NCI-H2227 (cell line): ENCODE measurements around the gene FMN2.

Experiments
- DNase-seq: peaks from one replicate; lab custom pipeline; 2025; ENCODE audit not compliant: unreplicated experiment; lab: John Stamatoyannopoulos, UW

The FMN2 gene

DNA sequence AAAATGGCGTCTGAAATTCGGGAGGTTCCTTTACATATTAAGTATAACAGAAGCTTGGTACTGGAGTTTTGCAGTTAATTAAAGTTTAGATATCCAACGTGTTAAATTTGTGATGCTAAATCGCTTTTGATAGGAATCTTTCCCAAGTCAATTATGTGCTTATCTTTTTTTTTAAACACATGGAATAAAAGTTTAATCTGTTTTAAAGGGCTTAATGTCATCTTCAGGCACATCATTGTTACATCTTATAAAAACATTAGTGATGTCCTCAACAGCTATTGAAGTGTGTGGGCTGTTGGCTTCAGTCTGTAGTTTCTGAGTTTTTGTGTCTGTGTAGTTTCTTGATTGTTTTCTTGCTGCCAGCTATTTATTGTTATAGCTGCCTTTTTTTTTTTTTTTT is 5.3 kb downstream of the FMN2 start:
- no peak for DNase-seq

DNA sequence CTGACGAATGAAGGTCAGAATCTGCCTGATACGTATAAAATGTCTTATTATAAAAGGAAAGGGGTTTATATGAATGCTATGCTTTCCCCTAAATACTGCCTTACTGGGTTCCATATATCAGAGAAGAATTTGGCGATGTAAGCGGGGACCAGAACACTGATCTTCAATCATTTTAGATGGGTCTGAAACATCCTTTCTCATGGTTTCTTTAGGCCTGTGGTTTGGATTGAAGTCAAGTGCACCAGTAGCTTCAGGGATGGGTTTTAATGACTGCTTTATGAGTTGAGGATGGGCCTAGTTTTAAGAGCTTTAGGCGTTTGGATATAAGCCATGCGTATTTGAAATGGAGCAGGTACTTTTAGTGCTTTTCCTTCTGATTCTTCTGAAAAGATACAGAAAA is 6.9 kb downstream of the FMN2 start:
- DNase-seq, result no peak

DNA sequence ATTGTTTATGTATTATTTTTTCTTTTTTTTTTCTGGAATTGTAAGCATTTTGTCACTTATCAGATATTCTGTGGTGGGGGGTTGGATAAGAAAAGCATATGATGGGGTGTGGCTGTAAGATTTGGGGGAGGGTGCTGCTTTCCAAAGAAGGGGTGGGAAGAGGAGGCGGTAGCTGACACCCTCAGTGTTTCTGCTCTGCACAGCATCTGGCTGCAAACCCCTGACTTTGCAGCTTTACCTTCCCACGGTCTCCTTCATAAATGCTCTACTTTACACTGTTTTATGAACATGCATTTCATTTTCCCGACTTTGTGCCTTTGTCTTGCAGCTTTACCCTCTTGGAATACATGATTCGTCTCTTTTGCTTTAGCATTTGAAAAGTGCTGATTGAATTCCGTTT is 7.6 kb downstream of the FMN2 start:
- no peak for DNase-seq

DNA sequence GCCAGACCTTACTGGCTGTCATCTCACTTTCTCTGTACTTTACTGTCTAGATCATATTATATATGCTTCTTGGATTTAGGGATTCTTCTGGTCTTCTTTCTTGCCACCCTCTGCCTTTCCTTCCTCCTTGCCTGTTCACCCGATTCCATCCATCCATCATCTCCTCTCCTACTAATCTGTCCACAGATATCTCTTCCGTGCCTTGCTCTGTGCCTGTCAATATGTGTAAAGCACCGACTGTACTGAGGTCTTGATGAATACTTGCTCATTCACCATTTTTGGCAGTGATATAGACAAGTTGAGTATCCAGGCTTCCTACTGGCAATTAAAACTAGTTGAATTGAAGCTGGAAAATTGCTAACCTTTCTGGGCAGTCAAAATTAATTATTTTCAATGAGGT is 8.1 kb downstream of the FMN2 start:
- DNase-seq, result no peak

DNA sequence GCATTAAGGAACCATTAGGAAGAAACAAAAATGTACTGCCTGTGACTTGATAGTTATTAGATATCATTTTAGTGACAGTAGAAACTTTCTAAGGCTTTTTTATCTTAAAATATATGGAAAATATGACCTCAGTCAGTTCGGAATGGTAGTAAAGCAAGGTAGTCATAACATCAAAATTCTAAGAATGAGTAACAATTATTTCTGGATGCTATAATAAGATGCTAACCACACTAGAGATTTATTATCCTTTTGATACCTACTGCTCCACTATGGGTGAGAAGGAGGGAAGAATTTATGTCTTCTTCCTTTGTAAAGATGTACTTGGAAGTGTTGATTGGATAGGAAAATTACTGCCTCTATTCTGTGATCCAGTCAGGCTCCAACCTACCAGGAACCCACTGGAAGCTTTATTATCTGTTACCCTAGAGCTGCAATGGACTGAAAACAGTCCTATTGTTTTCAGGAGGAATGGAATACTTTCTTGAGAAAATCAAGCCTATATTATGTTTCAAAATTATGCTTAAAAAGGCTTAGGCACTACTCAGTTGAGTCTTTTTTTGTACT is 8.8 kb downstream of the FMN2 start:
- no peak for DNase-seq

DNA sequence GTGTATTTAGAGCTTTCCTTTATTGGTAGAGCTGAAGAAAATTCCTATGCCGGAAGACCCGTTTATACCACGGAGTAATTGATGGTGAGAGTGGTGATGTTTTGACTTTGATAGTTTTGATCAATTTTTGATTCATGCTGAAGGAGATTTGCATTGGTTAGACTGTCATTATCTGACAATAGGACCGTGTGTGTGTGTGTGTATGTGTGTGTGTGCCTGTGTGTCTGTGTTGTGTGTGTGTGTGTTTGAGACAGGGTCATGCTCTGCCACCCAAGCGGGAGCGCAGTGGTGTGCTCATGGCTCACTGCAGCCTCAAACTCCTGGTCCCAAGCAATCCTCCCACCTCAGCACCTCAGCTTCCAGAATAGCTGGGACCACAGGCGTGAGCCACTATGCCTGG is 9.6 kb downstream of the FMN2 start:
- DNase-seq, result no peak

DNA sequence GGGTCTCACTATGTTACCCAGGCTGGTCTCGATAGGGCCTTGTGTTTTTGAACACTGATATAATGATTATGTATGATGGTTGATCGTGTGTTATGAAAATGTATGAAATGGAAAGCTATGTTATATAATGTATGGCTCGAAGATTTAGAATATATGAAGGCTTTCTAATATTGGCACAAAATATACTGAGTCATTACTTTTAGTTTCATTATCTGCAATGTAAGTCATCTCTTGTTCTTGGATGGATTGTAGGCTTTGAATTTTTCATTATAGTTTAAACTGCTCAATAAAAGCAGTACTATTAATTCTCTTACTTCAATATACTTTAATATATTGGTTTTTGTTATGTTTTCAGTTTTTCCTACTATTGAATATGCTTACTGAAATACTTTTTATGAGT is 10.1 kb downstream of the FMN2 start:
- no peak for DNase-seq

DNA sequence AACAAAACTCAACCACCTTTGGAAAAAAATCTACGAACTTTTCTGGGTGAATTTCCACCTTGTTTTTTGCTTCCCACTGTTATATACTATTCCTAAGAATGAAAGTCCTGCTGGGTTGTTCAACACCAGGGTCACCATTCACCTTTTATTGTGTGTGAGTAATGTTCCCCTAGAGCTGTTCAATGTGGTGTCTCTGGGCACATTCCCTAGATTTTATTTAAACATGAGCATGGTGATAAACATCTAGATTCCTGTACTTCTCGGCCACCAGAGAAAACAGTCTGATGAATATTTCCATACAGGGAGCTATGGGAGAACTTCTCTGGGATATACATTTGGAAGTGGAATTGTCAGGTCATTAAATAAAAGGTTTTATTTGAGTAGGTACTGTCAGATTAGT is 13.0 kb downstream of the FMN2 start:
- no peak for DNase-seq

DNA sequence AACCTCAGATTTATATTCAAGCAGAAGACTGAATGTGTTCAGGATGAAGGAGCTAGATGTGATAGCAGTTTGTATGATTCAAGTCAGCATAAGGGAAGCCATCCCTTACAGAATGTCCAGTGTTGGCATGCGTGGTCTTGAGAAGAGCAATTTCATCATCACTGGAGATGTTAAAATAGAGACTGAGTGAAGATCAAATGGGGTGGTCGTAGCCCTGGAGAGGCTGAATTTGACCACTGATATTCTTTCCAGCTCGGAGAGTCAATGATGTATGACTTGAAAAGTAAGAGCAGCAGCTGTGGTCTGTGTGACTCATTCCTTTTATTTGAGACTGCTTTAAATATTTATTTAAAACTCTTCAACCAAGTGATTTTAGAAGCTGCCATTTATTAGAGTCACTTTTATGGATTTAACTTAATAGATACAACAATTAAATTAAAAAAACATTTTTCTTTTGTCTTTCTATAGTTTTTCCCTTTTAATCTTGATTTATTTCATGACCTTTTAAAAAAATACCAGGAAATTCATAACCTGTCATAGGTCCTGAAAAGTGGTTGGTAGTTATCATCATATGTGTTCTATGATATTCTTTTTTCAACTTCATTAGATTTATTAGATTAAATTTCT is 15.5 kb downstream of the FMN2 start:
- no peak for DNase-seq

DNA sequence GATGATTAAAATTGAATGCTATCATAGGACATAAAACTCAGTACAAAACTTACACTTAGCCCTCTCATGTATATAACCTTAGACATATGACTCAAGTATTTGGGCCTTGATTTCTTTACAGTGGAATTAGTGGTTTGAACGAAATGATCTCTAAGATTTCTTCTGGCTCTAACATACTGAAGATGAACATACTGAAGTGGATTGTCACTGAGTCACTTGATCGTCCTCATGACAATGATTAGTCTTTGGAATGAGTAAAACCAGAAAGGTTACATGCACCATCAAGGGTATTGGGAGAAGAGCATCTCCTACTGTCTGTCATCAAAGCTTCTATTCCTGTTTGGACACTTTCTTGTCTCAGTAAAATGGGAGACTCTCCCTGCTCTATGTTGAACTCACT is 17.4 kb downstream of the FMN2 start:
- no peak for DNase-seq

DNA sequence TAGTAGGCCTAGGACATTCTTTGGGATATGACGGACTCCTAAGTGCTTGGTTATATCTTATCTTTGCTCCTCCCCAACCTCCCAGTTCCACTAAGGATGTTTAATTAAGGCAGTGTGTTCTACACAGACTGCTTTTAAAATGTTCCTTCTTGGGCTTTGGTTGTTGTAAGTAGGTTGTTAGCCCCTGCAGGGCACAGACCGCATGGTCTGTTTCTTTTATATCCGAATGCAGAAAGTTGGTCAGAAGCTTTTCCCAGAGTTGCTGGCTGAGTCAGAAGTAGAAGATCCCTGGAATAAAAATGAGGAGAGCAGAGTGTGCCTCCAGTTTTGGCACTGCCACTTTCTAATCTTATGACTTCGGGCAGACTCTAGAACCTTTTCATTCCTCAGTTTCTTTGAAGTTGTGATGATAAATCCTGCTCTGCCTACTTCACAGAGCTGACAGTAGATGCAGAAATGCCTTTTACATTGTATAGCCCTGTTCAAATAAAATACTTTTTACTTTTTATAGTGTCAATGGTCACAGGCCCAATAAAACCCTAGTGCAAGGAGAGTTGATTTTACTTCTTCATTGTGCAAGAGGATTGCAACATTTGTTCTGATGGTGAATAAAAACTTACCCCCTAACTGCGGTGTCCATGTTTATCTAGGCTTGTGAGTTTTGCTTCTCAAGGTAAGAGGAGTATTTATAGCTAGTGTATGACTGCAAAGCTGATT is 18.4 kb downstream of the FMN2 start:
- no peak for DNase-seq

DNA sequence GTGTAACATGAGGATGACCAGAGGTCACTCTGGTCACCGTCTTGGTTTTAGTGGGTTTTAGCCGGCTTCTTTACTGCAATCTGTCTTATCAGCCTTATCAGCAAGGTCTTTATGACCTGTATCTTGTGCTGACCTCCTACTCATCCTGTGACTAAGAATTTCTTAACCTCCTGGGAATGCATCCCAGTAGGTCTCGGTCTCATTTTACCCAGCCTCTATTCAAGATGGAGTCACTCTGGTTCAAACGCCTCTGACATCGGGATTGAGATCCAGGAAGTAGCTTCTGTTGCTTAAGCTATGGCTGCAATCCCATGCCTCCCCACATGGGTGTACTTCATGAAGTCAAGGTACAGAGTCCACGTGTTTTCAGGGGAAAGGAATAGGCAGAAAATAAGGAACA is 19.9 kb downstream of the FMN2 start:
- no peak for DNase-seq

DNA sequence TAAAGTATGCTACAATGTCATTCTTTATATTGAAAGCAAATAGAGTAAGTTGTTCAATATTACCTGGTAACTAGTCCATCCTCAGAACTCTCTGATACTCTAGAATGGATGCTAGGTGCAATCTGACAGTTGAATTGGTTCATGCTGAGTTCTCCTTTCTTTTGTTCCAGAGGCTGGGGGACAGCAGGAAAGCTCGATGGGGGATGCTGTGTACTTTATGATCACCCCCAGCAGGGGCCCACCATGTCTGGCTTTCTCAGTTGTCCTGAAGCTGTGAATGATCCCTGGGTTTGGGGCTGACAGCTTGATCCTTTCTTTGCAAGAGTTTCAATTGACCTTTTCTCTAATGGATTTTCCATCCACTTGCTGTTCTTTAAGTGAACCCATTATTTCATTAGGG is 22.5 kb downstream of the FMN2 start:
- peak; percentile 8 for DNase-seq

DNA sequence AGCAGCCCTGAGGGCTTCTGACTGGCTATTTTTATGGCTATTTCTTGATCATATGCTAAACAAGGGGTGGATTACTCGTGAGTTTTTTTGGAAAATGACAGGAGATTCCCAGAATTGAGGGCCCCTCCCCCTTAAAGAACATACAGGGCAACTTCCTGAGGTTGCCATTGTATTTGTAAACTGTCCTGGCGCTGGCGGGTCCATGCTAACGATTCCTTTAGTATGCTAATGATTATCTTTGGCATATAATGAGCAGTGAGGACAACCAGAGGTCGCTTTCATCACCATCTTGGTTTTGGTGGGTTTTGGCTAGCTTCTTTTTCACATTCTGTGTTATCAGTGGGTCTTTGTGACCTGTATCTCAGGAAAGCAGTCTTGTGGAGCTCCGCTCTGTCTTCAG is 24.1 kb downstream of the FMN2 start:
- no peak for DNase-seq

DNA sequence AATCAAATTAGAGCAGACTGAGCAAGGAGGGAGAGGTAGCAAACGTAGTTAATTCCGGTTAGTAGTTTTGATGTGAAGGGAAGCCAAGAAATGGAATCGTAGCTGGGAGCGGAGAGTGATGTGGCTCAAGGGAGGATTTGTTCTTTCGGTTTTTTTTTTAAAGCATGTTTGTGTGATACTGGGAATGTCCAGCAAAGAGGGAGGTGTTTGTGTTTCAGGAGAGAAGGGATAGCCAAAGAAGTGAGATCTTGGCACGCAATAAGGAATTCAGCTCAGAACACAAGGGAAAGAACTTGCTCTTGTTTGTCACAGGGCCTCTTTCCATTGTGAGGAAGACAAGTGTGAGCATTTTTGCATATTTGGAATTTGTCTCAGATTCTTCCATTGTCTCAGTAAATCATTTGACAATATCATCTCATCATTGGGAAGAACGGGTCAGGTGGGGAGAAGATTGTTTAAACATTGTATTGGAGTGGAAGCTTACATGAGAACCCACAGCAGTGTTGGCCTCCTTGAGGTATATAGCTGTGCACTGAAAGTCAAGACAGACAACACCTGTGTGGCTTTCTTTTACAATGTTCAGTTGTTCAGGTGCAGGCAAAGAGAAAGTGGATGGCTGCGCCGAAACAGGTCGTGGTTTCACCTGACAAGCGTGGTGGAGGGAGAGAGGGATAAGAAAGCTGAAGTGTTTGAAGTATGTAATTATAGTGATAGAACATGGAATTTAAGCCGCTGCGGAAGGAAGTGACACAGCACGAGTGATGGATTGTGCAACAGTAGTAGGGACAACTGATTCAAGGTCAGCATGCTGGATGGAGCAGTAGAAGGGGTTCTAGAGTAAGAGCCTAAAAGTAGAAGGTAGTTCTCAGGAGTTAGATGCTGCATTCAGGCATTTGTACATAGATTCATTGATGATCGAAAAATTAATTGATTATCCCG is 25.4 kb downstream of the FMN2 start:
- peak; percentile 55 for DNase-seq

DNA sequence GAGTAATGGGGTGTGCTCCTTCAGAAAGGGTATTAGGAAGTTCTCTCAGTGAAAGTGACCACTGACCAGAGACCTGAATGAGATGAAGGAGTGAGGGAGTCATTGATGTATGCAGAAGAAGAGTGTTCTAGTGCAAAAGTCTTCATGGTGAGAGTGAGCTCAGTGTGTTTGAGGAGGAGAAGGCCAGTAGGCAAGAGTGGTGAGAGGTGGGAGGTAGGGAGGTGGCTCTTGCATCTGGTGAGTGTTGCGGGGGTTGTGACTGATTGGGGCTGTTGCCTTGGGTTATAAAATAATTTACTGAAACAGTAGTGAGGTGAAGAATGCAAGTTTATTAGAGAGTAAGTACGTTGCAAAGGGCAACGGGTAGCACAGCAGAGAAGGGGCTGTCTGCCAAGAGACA is 26.2 kb downstream of the FMN2 start:
- DNase-seq, result no peak

DNA sequence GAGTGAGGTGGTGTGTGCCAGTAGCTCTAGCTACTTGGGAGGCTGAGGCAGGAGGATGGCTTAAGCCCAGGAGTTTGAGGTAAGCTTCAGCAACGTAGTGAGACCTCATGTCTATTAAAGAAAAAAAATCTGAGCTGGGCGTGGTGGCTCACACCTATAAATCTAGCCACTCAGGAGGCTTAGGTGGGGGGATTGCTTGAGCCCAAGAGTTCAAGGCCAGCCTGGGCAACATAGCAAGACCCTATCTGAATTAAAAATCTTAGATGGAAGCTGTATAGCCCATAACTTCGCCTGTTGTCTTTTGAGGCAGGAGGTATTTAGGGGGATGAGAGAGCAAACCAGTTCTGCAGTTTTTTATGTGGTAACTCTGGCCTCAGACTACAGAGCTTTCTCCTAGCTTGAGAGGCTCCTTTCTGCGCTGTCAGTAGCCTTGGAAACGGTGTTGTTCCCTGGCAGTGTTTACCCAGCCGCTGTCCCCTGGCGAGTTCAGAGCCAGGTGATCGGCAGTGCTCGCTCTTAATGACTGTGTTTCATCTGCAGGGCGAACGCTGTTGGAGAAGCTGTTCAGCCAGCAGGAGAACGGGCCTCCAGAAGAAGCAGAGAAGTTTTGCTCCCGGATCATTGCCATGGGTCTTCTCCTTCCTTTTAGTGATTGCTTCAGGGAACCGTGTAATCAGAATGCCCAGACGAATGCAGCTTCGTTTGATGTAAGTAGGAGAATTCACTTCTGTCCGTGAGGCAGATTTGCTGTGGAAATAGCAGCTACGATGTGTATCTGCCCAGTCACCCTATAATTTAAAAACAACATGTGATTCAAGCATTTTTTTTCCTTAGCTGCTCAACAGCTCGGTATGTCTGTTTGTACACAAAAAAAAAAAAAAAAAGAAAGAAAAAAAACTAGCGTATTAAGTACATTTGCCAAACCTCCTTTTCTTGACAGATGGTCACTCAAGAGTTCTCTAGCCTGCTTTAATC is 31.2 kb downstream of the FMN2 start:
- DNase-seq, result peak; percentile 91

DNA sequence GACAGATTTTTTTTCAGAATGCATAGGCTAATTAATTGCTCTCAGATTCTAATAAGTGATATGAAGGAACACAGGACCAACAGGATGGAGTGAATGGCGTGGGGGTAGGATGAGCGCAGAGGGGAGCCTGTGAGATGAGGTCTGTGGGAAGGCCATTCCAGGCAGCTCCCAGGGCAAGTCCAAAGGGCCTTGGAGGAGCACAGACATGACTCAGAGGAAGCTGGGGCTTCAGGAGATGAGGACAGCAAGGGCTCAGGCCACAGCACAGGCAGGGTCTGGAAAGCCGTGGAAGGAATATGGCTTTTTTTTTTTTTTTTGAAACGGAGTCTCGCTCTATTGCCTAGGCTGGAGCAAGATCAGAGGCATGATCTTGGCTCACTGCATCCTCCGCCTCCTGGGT is 35.1 kb downstream of the FMN2 start:
- DNase-seq, result no peak

DNA sequence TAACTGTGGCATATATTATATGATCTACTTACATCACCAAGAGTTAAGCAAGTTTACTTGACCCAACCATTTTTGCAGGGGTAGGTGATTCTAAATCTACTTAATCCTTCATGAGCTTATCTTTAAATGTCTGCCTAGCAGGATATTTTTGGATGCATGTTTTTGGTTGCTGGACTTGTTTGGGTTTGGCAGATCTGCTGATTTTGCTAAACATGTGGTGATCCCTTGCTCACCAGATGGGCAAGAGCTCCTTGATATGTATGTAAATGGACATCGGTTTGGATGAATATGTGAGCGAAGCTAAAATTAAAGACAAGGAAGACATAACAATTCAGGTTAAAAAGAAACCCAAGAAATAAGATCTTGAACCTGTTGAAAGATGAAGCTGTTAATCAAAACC is 36.7 kb downstream of the FMN2 start:
- DNase-seq, result no peak

DNA sequence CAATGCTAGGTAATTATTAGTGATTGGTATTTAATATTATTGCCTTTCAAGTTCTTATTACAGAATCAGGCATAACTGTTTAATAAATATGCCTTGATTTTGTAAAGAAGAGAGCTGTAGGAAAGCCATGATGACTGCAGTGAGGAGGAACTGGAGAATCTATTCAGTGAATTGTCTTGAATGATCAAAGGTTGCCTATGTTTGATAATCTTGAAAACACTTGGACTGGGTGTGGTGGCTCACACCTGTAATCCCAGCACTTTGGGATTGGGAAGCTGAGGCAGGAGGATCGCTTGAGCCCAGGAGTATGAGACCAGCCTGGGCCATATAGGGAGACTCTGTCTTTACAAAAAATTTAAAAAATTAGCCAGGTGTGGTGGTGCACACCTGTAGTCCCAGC is 42.4 kb downstream of the FMN2 start:
- DNase-seq, result no peak

DNA sequence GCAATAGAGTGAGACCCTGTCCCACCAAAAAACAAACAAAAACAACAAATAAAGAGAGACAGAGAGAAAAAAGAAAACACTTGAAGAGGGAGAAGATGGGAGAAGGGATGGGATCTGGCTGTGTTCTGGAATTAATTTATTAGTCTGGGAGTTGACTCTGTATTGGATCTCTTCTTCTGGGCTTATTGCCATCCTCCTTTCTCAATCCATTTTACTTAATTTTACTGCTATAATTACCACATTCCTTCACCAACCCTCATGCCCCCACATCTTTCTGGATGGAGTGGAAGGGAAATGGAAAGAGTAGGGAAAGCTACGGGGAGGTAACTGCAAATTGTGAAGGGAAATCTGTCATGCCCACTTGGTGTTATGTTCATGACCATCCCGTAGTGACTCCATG is 42.9 kb downstream of the FMN2 start:
- no peak for DNase-seq
